Ovary (tissue), 3 donors: ENCODE measurements around the gene RAB3D.

ENCODE experiments used
- CTCF ChIP-seq, 3 donors: fragments of 450-650 bp in 2 of 3; fragments of 200-600 bp in 1 of 3; IDR thresholded peaks; one replicate each; pipeline versions ENCODE4 v1.5.1 to v1.8.0; 2016 to 2022; ENCODE audit warnings: antibody characterized with exemption in 3 of 3, mild to moderate bottlenecking in 1 of 3
- EP300 ChIP-seq: sonication (generic); formaldehyde crosslinking; IDR thresholded peaks from one replicate; pipeline ENCODE4 v1.6.1; 2017; ENCODE audit warnings: antibody characterized with exemption
- donor health status: DM: no; HTN: no; CAD: no.

- TF ChIP-seq CTCF (IDR thresholded peaks at IDR 0.05), result no peak
- no peak for TF ChIP-seq EP300
Measured at GRCh38 chr19:11299946-11300810, 39.3 kb downstream of the RAB3D start.
